ENCODE data around the gene ALOXE3.

The ALOXE3 gene

DNA sequence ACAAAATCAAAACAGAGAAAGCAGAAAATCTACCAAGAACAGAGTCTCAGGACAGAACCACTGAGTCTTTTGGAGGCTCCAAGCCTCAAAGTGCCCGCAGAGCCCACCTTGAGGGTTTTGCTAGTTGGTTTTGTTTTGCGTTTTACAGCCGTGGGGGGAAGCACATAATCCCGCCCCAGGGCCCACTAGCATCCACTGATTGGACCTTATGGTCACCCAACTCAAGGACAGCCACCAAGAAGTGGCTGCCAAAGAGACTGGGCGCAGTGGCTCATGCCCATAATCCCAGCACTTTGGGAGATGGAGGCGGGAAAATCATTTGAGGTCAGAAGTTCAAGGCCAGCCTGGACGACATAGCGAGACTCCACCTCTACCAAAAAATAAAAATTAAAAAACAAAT, 69.6 kb downstream of the ALOXE3 start:
- no peak for DNase-seq (ENCODE audit: low spot score)

DNA sequence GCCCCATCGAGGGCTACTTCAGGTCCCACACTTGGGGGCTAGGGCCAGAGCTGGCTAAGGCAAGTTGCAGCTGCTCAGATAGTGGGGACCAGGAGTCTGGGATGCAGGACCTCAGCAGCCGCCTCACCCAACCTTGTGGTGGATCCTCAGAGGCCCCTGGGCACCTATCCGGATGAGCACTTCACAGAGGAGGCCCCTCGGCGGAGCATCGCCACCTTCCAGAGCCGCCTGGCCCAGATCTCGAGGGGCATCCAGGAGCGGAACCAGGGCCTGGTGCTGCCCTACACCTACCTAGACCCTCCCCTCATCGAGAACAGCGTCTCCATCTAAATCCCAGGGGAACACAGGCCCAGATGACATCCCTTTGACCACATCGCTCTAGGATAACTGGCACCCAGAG, 70.1 kb downstream of the ALOXE3 start:
- no peak for DNase-seq (ENCODE audit: low spot score)

DNA sequence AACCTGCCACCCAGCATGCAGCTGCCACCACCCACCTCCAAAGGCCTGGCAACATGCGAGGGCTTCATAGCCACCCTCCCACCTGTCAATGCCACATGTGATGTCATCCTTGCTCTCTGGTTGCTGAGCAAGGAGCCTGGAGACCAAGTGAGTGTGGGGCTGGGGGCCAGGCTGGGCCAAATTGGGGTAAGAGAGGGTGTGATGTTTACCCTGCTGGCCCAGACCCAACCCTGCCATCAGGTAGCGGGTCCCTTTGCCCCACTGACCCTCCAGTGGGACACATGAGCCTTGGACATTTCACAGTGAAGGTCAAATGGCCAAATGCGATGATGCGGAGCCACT, 70.6 kb downstream of the ALOXE3 start:
- DNase-seq (ENCODE audit: low spot score) = no peak

DNA sequence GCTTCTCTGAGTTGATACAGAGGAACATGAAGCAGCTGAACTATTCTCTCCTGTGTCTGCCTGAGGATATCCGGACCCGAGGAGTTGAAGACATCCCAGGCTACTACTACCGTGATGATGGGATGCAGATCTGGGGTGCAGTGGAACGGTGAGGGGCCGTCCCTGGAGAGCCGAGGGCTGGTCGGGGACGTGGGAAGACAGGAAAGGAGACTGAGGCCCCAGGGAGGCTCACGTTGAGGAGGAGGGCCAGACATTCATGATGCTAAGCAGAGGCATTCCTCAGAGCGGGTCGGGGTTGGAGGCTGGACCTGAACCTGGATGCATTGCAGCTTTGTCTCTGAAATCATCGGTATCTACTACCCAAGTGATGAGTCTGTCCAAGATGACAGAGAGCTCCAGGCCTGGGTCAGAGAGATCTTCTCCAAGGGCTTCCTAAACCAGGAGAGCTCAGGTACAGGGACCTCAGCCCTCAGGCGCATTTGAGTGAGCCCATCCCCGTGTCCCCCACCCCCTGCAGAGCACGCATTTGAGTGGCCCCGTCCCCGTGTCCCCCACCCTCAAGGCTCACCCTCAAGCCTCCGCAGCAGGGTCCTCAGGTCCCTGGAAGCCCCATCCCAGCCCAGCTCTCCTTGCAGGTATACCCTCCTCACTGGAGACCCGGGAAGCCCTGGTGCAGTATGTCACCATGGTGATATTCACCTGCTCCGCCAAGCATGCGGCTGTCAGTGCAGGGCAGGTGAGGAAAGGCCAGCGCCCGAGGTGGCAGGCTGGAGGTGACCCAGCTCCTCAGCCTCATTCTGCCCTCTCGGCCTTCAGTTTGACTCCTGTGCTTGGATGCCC, 71.2 kb downstream of the ALOXE3 start:
- DNase-seq (ENCODE audit: low spot score) = no peak

DNA sequence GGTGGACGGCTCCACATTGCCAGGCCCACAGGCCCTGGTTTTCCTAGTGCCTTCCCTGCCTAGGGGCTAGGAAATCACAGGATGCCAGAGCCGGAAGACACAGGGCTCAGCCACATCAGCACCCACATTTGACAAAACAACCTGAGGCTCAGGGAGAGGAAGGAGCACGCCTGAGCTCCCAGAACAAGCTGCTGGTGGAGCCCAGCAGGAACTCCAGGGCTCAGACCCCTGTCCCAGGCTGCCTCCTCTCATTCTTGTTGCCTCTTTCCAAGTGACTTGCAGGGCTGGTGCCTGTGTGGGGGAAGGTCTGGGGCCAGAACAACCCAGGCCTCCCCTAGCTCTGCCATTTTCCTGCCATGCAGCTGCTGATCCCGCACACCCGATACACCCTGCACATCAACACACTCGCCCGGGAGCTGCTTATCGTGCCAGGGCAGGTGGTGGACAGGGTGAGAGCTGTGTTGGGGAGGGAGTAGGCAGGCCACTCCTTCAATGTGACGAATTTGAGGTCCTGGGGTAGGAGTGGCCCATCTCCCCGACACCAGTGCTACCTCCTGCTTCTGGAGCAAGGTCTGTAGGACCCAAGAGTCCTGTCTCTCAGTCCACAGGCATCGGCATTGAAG, 71.9 kb downstream of the ALOXE3 start:
- no peak for DNase-seq (ENCODE audit: low spot score)
